ENCODE data around the gene SHISAL1. TPM values are rescaled to one million over a fixed set of nuclear protein-coding genes. Genes with fewer than 3 reads are reported as not detected.

The SHISAL1 gene
- total and polyA plus RNA-seq, 11 donors, result 0.32 to 1.5 (median 0.85) TPM

GRCh38 chr22:44337678-44338004 lies 24.9 kb upstream of the SHISAL1 start:
- peak in 3 of 4 donors; percentile 31 to 74 (median 59) for ATAC-seq
- Histone ChIP-seq H3K27me3 (peaks cover 0 to 12% (median 3%) of the 10 kb centered on the region in 9 donors), H3K27ac (peak overlapping the region in 1 of 12 donors; percentile 9), H3K4me1 (peaks cover 0 to 20% (median 4%) of the 10 kb centered on the region in 12 donors), H3K36me3 (no peaks in the 10 kb centered on the region), H3K9me3 (no peaks in the 10 kb centered on the region), H3K4me3 (no peak overlapping the region)
- 20 to 39% (median 28%) methylated on average over 12 to 13 of the region's 13 CpGs for WGBS, 4 donors
- DNase-seq, result peak in 2 of 5 donors; percentile 51 to 74
- TF ChIP-seq CTCF (IDR thresholded peaks at IDR 0.05) (no peak), POLR2A (IDR thresholded peaks at IDR 0.05) (no peak)
- intact Hi-C loops (cut with DNase I), result loop anchor here in 2 of 10 donors (10.0 kb wide), 2 partner anchors 253 to 287 kb away; no protein-coding TSS in a partner anchor

DNA sequence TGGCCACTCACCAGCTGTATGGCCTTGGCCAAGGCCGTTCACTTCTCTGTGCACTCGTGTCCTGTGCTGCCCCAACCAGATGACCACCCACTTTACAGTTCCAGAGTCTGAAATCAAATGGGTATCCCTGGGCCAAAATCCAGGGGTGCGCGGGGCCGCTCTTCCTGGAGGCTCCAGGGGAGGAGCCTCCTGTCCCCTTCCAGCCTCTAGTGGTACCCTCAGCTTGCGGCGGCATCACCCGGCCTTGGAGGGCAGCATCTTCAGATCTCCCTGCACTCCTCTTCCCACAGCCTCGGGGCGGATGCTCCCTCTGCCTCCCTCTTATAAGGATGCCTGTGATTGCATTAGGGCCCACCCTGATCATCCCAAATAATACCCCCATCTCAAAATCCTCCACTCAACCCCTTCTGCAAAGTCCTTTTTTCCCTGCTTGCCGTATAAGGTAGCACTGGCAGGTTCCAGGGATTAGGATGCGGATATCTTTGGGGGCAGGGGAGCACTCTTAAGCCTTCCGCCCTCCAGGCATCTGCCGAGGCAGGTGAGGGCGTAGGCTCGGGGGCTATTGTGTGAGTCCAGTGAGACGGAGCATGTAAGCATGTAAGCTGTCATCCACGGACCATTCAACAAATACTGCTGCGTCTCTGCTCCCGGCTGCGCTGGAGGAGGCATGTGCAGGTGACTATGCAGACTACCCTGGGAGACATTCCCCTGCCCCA lies 24.4 kb upstream of the SHISAL1 start:
- no peaks in the 10 kb centered on the region for H3K36me3 ChIP-seq
- no peaks in the 10 kb centered on the region for H3K9me3 ChIP-seq
- H3K4me3 ChIP-seq, result no peak overlapping the region
- TF ChIP-seq POLR2A (IDR thresholded peaks at IDR 0.05) (no peak), CTCF (IDR thresholded peaks at IDR 0.05) (no peak)
- intact Hi-C loops (cut with DNase I), result loop anchor here in 2 of 10 donors (10.0 kb wide), 2 partner anchors 252 to 288 kb away; no protein-coding TSS in a partner anchor
- ATAC-seq (no peak), DNase-seq (no peak)
- peaks cover 0 to 16% (median 4%) of the 10 kb centered on the region in 12 donors for H3K4me1 ChIP-seq
- H3K27ac ChIP-seq, result peak overlapping the region in 1 of 12 donors; percentile 9
- peaks cover 0 to 17% (median 4%) of the 10 kb centered on the region in 9 donors for H3K27me3 ChIP-seq
- 66 to 73% (median 71%) methylated on average over 21 of the region's 21 CpGs for WGBS, 4 donors

GRCh38 chr22:44335903-44336803 lies 23.4 kb upstream of the SHISAL1 start:
- Histone ChIP-seq H3K27ac (no peak overlapping the region), H3K36me3 (no peaks in the 10 kb centered on the region), H3K27me3 (peaks cover 0 to 20% (median 7%) of the 10 kb centered on the region in 9 donors), H3K4me1 (peaks cover 0 to 13% (median 2%) of the 10 kb centered on the region in 12 donors), H3K9me3 (no peaks in the 10 kb centered on the region), H3K4me3 (no peak overlapping the region)
- WGBS, 4 donors, result 66 to 83% (median 72%) methylated on average over 11 of the region's 11 CpGs
- intact Hi-C loops (cut with DNase I), result loop anchor here in 2 of 10 donors (10.0 kb wide), 2 partner anchors 251 to 289 kb away; no protein-coding TSS in a partner anchor
- DNase-seq, result no peak
- TF ChIP-seq POLR2A (IDR thresholded peaks at IDR 0.05) (no peak), CTCF (IDR thresholded peaks at IDR 0.05) (no peak)
- ATAC-seq, result no peak
